ENCODE results near the gene FGGY. TPM values are rescaled to one million over a fixed set of nuclear protein-coding genes. Genes with fewer than 3 reads are reported as not detected.

Gene FGGY
- total RNA-seq, 1 donor from 2014 or later = 12.6 TPM

DNA sequence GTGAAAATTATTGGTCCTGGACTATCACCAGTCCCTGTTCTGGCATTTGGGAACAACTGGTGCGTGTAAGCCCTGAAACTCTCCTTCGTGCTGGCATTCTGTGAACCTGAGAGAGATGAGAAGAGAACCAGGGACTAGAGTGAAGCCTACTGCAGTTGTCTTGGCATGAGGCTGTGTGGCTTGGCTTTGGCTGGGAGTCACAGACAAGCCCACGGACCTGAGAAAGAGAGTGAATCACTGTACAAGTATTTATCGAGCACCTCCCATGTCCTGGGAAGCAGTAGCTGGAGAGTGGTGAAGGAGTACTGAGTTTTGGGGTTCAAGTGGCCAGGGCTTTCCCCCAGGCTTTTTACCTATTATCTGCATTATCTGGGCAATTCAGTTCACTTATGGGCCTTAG, 63.3 kb downstream of the FGGY start:
- H3K27me3 Mint-ChIP-seq = no peaks in the 10 kb centered on the region
- peak overlapping the region; percentile 24 for H3K4me3 Mint-ChIP-seq
- TF ChIP-seq, protein P1, sequence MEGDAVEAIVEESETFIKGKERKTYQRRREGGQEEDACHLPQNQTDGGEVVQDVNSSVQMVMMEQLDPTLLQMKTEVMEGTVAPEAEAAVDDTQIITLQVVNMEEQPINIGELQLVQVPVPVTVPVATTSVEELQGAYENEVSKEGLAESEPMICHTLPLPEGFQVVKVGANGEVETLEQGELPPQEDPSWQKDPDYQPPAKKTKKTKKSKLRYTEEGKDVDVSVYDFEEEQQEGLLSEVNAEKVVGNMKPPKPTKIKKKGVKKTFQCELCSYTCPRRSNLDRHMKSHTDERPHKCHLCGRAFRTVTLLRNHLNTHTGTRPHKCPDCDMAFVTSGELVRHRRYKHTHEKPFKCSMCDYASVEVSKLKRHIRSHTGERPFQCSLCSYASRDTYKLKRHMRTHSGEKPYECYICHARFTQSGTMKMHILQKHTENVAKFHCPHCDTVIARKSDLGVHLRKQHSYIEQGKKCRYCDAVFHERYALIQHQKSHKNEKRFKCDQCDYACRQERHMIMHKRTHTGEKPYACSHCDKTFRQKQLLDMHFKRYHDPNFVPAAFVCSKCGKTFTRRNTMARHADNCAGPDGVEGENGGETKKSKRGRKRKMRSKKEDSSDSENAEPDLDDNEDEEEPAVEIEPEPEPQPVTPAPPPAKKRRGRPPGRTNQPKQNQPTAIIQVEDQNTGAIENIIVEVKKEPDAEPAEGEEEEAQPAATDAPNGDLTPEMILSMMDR (conservative IDR thresholded peaks at IDR 0.05) = no peak
- DNase-seq (ENCODE audit: extremely low spot score, unreplicated experiment) = no peak
- peaks cover 38% of the 10 kb centered on the region for H3K4me1 Mint-ChIP-seq (ENCODE audit: unreplicated experiment)
- H3K36me3 Mint-ChIP-seq = peaks cover 4% of the 10 kb centered on the region
- H3K27ac Mint-ChIP-seq = no peak overlapping the region
- H3K9me3 Mint-ChIP-seq = peaks cover 14% of the 10 kb centered on the region

DNA sequence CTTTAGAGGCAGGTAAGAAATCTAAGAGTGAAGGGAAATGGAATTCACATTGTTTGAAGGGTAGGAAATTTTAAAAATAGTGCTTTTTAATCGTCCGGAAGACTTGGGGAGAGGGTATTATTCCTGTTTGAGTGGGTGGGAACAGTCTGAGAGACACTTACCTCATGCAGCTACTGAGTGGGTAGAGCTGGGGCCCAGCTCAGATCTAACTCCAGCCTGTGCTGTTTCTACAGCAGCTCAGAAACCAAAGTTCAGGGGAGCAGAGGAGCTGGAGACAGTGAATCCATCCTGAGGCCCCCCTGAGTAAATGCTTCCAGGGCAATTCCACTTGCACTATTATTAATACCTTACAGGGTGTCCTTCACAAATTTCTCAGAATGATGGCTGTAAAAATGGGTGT, 63.8 kb downstream of the FGGY start:
- Mint-ChIP-seq H3K9me3 (peaks cover 14% of the 10 kb centered on the region), H3K27ac (no peak overlapping the region), H3K4me1 (ENCODE audit: unreplicated experiment) (peaks cover 35% of the 10 kb centered on the region), H3K27me3 (no peaks in the 10 kb centered on the region), H3K36me3 (peaks cover 4% of the 10 kb centered on the region), H3K4me3 (no peak overlapping the region)
- no peak for DNase-seq (ENCODE audit: extremely low spot score, unreplicated experiment)
- TF ChIP-seq, protein P1 (conservative IDR thresholded peaks at IDR 0.05) = no peak

DNA sequence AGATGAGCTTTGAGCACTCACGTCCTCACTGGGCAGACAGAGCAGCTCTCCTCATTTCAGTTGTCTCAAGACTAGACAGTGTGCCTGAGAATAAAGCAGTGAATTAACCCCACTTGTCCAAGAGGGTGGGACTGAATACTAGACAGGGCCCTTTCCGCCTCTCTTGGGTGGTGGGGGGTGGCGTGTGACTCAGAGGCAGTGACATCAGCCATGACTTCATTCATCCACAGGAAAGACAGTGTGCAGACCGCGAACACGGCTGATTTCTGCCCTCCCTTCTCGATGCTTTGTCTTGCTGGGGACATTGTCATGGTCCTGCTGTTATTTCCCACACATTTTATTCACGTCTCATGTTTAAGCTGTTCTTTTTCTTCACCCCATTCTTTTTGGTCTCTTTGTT, 64.9 kb downstream of the FGGY start:
- H3K27ac Mint-ChIP-seq = no peak overlapping the region
- DNase-seq (ENCODE audit: extremely low spot score, unreplicated experiment) = no peak
- H3K9me3 Mint-ChIP-seq = peaks cover 14% of the 10 kb centered on the region
- H3K4me1 Mint-ChIP-seq (ENCODE audit: unreplicated experiment) = peaks cover 38% of the 10 kb centered on the region
- TF ChIP-seq, protein P1 (conservative IDR thresholded peaks at IDR 0.05) = no peak
- no peaks in the 10 kb centered on the region for H3K27me3 Mint-ChIP-seq
- no peak overlapping the region for H3K4me3 Mint-ChIP-seq
- H3K36me3 Mint-ChIP-seq = peaks cover 4% of the 10 kb centered on the region

DNA sequence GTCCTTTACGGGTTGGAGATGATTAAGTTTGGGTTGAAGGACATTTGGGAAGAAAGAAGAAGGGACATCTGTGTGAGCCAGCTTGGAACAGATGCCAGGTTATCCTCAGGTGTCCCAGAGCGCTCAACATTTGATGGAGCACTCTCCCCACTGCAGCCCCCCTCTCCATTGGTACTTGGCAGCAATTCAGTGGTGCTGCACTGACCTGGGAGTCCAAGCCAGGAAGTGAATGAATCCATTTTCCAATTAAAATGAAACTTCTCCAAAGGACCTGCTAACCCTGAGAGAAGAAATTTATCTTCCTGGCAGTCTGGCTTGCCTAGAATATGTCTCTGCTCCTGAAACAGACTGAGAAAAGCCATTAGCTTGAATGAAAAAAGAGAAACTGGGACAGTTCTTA, 67.1 kb downstream of the FGGY start:
- no peak overlapping the region for H3K27ac Mint-ChIP-seq
- peaks cover 21% of the 10 kb centered on the region for H3K9me3 Mint-ChIP-seq
- TF ChIP-seq, protein P1 (conservative IDR thresholded peaks at IDR 0.05) = no peak
- H3K27me3 Mint-ChIP-seq = no peaks in the 10 kb centered on the region
- H3K36me3 Mint-ChIP-seq = peaks cover 12% of the 10 kb centered on the region
- peaks cover 48% of the 10 kb centered on the region for H3K4me1 Mint-ChIP-seq (ENCODE audit: unreplicated experiment)
- no peak for DNase-seq (ENCODE audit: extremely low spot score, unreplicated experiment)
- H3K4me3 Mint-ChIP-seq = no peak overlapping the region

DNA sequence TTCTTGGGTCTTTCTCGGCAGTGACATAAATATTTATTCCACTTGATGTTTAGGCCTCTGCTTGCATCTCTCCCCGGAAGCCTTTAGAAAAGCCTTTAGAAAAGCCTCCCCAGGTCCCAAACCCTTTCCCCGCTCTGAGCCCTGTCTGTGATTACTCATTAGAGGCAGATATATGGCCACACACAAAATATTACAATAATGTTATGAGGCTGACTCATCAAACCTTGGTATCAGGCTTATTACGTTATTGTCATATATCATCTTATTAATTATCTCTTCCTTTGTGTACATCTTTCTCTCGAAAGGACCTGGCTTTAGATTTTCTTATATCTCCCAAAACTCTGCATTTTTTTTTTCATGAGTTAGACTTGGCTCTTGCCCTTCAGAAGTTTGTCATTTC, 69.5 kb downstream of the FGGY start:
- DNase-seq (ENCODE audit: extremely low spot score, unreplicated experiment) = no peak
- peaks cover 21% of the 10 kb centered on the region for H3K9me3 Mint-ChIP-seq
- TF ChIP-seq, protein P1 (conservative IDR thresholded peaks at IDR 0.05) = no peak
- peaks cover 12% of the 10 kb centered on the region for H3K36me3 Mint-ChIP-seq
- no peak overlapping the region for H3K4me3 Mint-ChIP-seq
- H3K27me3 Mint-ChIP-seq = no peaks in the 10 kb centered on the region
- H3K4me1 Mint-ChIP-seq (ENCODE audit: unreplicated experiment) = peaks cover 26% of the 10 kb centered on the region
- no peak overlapping the region for H3K27ac Mint-ChIP-seq

Measured in type B pancreatic cell (in vitro differentiated cells).